GM06990 (cell line): Measurements from ENCODE around the gene CDH4.

ENCODE experiments used
- DNase-seq: peaks from one replicate; pipeline ENCODE4 v3.0.0-alpha.2; 2011; ENCODE audit not compliant: insufficient read length; ENCODE audit errors: extremely low read depth
- H3K27me3 ChIP-seq: replicated peaks from 2 replicates; pipeline ENCODE4 v1.6.0; 2011; ENCODE audit warnings: low read length; ENCODE audit not compliant: control insufficient read depth, insufficient read depth
- H3K36me3 ChIP-seq: 2 replicates; pipeline ENCODE4 v1.5.1; 2011; ENCODE audit warnings: low read length; ENCODE audit not compliant: control insufficient read depth, insufficient read depth
- H3K4me3 ChIP-seq: replicated peaks from 2 replicates; pipeline ENCODE4 v1.5.1; 2011; ENCODE audit warnings: low read depth, mild to moderate bottlenecking, control low read depth, low read length
- CTCF ChIP-seq: IDR thresholded peaks from 2 replicates; pipeline ENCODE4 v1.5.1; 2011; ENCODE audit warnings: low read length, control low read depth, mild to moderate bottlenecking, inconsistent platforms; ENCODE audit not compliant: insufficient read depth, poor library complexity, severe bottlenecking

The CDH4 gene

GRCh38 chr20:61230166-61230565 lies 21.9 kb upstream of the CDH4 start:
- H3K36me3 ChIP-seq, result no peaks in the 10 kb centered on the region
- TF ChIP-seq CTCF, result no peak
- no peaks in the 10 kb centered on the region for H3K27me3 ChIP-seq
- no peak for DNase-seq
- no peak overlapping the region for H3K4me3 ChIP-seq

- no peak for TF ChIP-seq CTCF
- no peaks in the 10 kb centered on the region for H3K36me3 ChIP-seq
- no peak overlapping the region for H3K4me3 ChIP-seq
- H3K27me3 ChIP-seq, result no peaks in the 10 kb centered on the region
- DNase-seq, result no peak
These were observed 18.5 kb upstream of the CDH4 start for GRCh38 chr20:61233590-61233989.

GRCh38 chr20:61234224-61234890 lies 17.7 kb upstream of the CDH4 start:
- Histone ChIP-seq H3K27me3 (no peaks in the 10 kb centered on the region), H3K36me3 (no peaks in the 10 kb centered on the region), H3K4me3 (no peak overlapping the region)
- DNase-seq, result no peak
- no peak for TF ChIP-seq CTCF

- Histone ChIP-seq H3K27me3 (no peaks in the 10 kb centered on the region), H3K4me3 (no peak overlapping the region), H3K36me3 (no peaks in the 10 kb centered on the region)
- TF ChIP-seq CTCF, result no peak
- no peak for DNase-seq
These were observed 15.3 kb upstream of the CDH4 start for GRCh38 chr20:61236713-61237112.

- H3K27me3 ChIP-seq, result no peaks in the 10 kb centered on the region
- no peak for TF ChIP-seq CTCF
- DNase-seq, result no peak
- no peaks in the 10 kb centered on the region for H3K36me3 ChIP-seq
- H3K4me3 ChIP-seq, result no peak overlapping the region
These were observed 13.2 kb upstream of the CDH4 start for GRCh38 chr20:61238813-61239212.

GRCh38 chr20:61240814-61241213 lies 11.2 kb upstream of the CDH4 start:
- Histone ChIP-seq H3K27me3 (no peaks in the 10 kb centered on the region), H3K36me3 (no peaks in the 10 kb centered on the region), H3K4me3 (no peak overlapping the region)
- DNase-seq, result no peak
- no peak for TF ChIP-seq CTCF
